CD14-positive monocyte (primary cell): ENCODE data around the gene PHACTR3. TPM values are rescaled to one million over a fixed set of nuclear protein-coding genes. Genes with fewer than 3 reads are reported as not detected.

ENCODE experiments used
- DNase-seq, 3 donors: peaks; one replicate each; pipeline ENCODE4 v3.0.0-alpha.2; 2011 to 2022
- H2AFZ ChIP-seq: 2 replicates; pipeline ENCODE4 v1.6.0; 2012; ENCODE audit warnings: mild to moderate bottlenecking, low read depth, low read length, inconsistent platforms; ENCODE audit not compliant: insufficient read depth, poor library complexity, severe bottlenecking
- H3K27ac ChIP-seq, 2 donors: 1 replicate in 1 of 2; 2 replicates in 1 of 2; pipeline ENCODE4 v1.5.1; 2012 to 2013; ENCODE audit warnings: low read length in 2 of 2, control low read depth in 1 of 2, inconsistent platforms in 1 of 2, low read depth in 1 of 2, mild to moderate bottlenecking in 1 of 2
- H3K27me3 ChIP-seq, 2 donors: one replicate each; pipeline versions ENCODE4 v1.6.0 to v1.6.1; 2011 to 2013; ENCODE audit warnings: low read length in 2 of 2; ENCODE audit not compliant: control insufficient read depth in 2 of 2, insufficient read depth in 2 of 2
- H3K36me3 ChIP-seq, 2 donors: replicated peaks in 1 of 2; 1 replicate in 1 of 2; 2 replicates in 1 of 2; pipeline versions ENCODE4 v1.5.1 to v1.6.1; 2012 to 2013; ENCODE audit warnings: low read length in 2 of 2, control low read depth in 1 of 2, inconsistent platforms in 1 of 2, mild to moderate bottlenecking in 1 of 2; ENCODE audit not compliant: insufficient read depth in 2 of 2, control insufficient read depth in 1 of 2
- H3K4me1 ChIP-seq, 2 donors: 1 replicate in 1 of 2; 2 replicates in 1 of 2; pipeline versions ENCODE4 v1.5.1 to v1.6.1; 2012 to 2013; ENCODE audit warnings: low read length in 2 of 2, control low read depth in 1 of 2, inconsistent platforms in 1 of 2, mild to moderate bottlenecking in 1 of 2, moderate library complexity in 1 of 2; ENCODE audit not compliant: insufficient read depth in 2 of 2, control insufficient read depth in 1 of 2
- H3K4me2 ChIP-seq: replicated peaks from 2 replicates; pipeline ENCODE3; 2012; ENCODE audit warnings: low read length, moderate library complexity, mild to moderate bottlenecking; ENCODE audit not compliant: poor library complexity, severe bottlenecking; ENCODE audit errors: extremely low read depth
- H3K4me3 ChIP-seq, 3 experiments: fragments of 200-600 bp in 1 of 3; sonication (generic) in 1 of 3; replicated peaks in 1 of 3; 1 replicate in 2 of 3; 2 replicates in 1 of 3; pipeline ENCODE4 v1.5.1; 2011 to 2013; ENCODE audit warnings: low read length in 3 of 3, mild to moderate bottlenecking in 3 of 3, control low read depth in 2 of 3, low read depth in 2 of 3, inconsistent platforms in 1 of 3, moderate library complexity in 1 of 3
- H3K79me2 ChIP-seq: 2 replicates; pipeline ENCODE4 v1.6.0; 2012; ENCODE audit warnings: mild to moderate bottlenecking, control low read depth, inconsistent platforms, low read length, moderate library complexity; ENCODE audit not compliant: insufficient read depth
- H3K9ac ChIP-seq: 2 replicates; pipeline ENCODE4 v1.6.0; 2017; ENCODE audit warnings: low read length, mild to moderate bottlenecking; ENCODE audit not compliant: insufficient read depth, poor library complexity, severe bottlenecking
- H3K9me3 ChIP-seq, 2 donors: replicated peaks in 1 of 2; 1 replicate in 1 of 2; 2 replicates in 1 of 2; pipeline versions ENCODE4 v1.5.1 to v1.6.1; 2012 to 2013; ENCODE audit warnings: low read length in 2 of 2, control low read depth in 1 of 2; ENCODE audit not compliant: control insufficient read depth in 1 of 2, insufficient read depth in 1 of 2
- H4K20me1 ChIP-seq: 2 replicates; pipeline ENCODE4 v1.6.0; 2012; ENCODE audit warnings: mild to moderate bottlenecking, low read length, control low read depth, moderate library complexity; ENCODE audit not compliant: insufficient read depth
- H3K27ac Mint-ChIP-seq, 7 donors: one replicate each; pipeline ENCODE4 v1.8.0; 2020; ENCODE audit warnings: mild to moderate bottlenecking in 7 of 7, mixed read lengths in 7 of 7, moderate library complexity in 6 of 7, inconsistent platforms in 2 of 7
- H3K27me3 Mint-ChIP-seq, 3 donors: one replicate each; pipeline ENCODE4 v1.8.0; 2021 to 2022; ENCODE audit warnings: low read depth in 3 of 3, mild to moderate bottlenecking in 3 of 3, mixed read lengths in 3 of 3, moderate library complexity in 3 of 3, inconsistent platforms in 1 of 3
- H3K36me3 Mint-ChIP-seq, 2 donors: one replicate each; pipeline ENCODE4 v1.8.0; 2020; ENCODE audit warnings: mixed read lengths in 2 of 2, inconsistent platforms in 1 of 2, mild to moderate bottlenecking in 1 of 2
- H3K4me1 Mint-ChIP-seq: one replicate; pipeline ENCODE4 v1.8.0; 2020; ENCODE audit warnings: mild to moderate bottlenecking, mixed read lengths
- H3K4me3 Mint-ChIP-seq, 2 donors: one replicate each; pipeline ENCODE4 v1.8.0; 2020; ENCODE audit warnings: mild to moderate bottlenecking in 2 of 2, mixed read lengths in 2 of 2, moderate library complexity in 1 of 2
- H3K9me3 Mint-ChIP-seq, 7 donors: one replicate each; pipeline ENCODE4 v1.8.0; 2020 to 2022; ENCODE audit warnings: mixed read lengths in 7 of 7, mild to moderate bottlenecking in 6 of 7, moderate library complexity in 6 of 7, inconsistent platforms in 2 of 7
- CTCF ChIP-seq: fragments of 200-600 bp; IDR thresholded peaks from one replicate; pipeline ENCODE4 v1.8.0; 2022; ENCODE audit warnings: antibody characterized with exemption, mild to moderate bottlenecking
- WGBS: methylation state at CpG from one replicate; pipeline ENCODE4 v1.1.5; 2013; ENCODE audit warnings: missing lambda C conversion rate; ENCODE audit not compliant: insufficient coverage; 5-methylcytosine and 5-hydroxymethylcytosine counted together
- intact Hi-C, 2 donors: fragments of 100-400 bp; cut with micrococcal nuclease; formaldehyde crosslinking; loops; one replicate each; pipeline versions ENCODE4 v1.15.0 to v1.15.1; 2023
- polyA plus RNA-seq, 3 donors: library from polyadenylated mRNA; depleted of rRNA in 1 of 3; unstranded in 2 of 3; stranded (reverse) in 1 of 3; fragments of 300-500 nt in 2 of 3; fragments of >200 nt in 1 of 3; fragmentation: Illumina TruSeq in 2 of 3; gene quantifications; 1 replicate in 2 of 3; 2 replicates in 1 of 3; pipeline ENCODE4 v1.2.3, GENCODE V29; 2012 to 2021

The PHACTR3 gene
- polyA plus RNA-seq, 3 donors: 0.11 to 0.17 TPM; not detected in 1

- no peak overlapping the region for H3K27ac Mint-ChIP-seq
- peaks cover 4 to 13% (median 9%) of the 10 kb centered on the region in 3 donors for H3K27me3 Mint-ChIP-seq
- Histone ChIP-seq H3K4me1 (no peaks in the 10 kb centered on the region), H3K9ac (no peak overlapping the region), H3K36me3 (no peaks in the 10 kb centered on the region), H2AFZ (no peak overlapping the region), H3K79me2 (no peaks in the 10 kb centered on the region), H3K4me2 (no peak overlapping the region), H3K9me3 (peaks cover 10 to 15% of the 10 kb centered on the region in 2 donors), H3K27me3 (no peaks in the 10 kb centered on the region), H4K20me1 (no peaks in the 10 kb centered on the region), H3K4me3 (no peak overlapping the region), H3K27ac (no peak overlapping the region)
- peaks cover 5 to 21% (median 12%) of the 10 kb centered on the region in 7 donors for H3K9me3 Mint-ChIP-seq
- TF ChIP-seq CTCF: no peak
- intact Hi-C loops: no loop called here
- 89% methylated on average over 9 of the region's 12 CpGs for WGBS
- no peaks in the 10 kb centered on the region for H3K36me3 Mint-ChIP-seq
- no peak for DNase-seq
- H3K4me3 Mint-ChIP-seq: no peak overlapping the region
- no peaks in the 10 kb centered on the region for H3K4me1 Mint-ChIP-seq
Measured at GRCh38 chr20:59643615-59644061, 39.3 kb downstream of the PHACTR3 start.

GRCh38 chr20:59644371-59644939, 40.1 kb downstream of the PHACTR3 start:
- H3K27me3 Mint-ChIP-seq: peaks cover 7 to 10% (median 9%) of the 10 kb centered on the region in 3 donors
- Histone ChIP-seq H3K27ac (no peak overlapping the region), H3K79me2 (no peaks in the 10 kb centered on the region), H3K9ac (no peak overlapping the region), H3K36me3 (no peaks in the 10 kb centered on the region), H3K4me2 (no peak overlapping the region), H3K9me3 (peaks cover 10 to 15% of the 10 kb centered on the region in 2 donors), H4K20me1 (no peaks in the 10 kb centered on the region), H3K4me3 (no peak overlapping the region), H3K4me1 (no peaks in the 10 kb centered on the region), H2AFZ (no peak overlapping the region), H3K27me3 (no peaks in the 10 kb centered on the region)
- H3K36me3 Mint-ChIP-seq: no peaks in the 10 kb centered on the region
- peaks cover 5 to 19% (median 12%) of the 10 kb centered on the region in 7 donors for H3K9me3 Mint-ChIP-seq
- no peak overlapping the region for H3K27ac Mint-ChIP-seq
- intact Hi-C loops: no loop called here
- no peak overlapping the region for H3K4me3 Mint-ChIP-seq
- WGBS: 80% methylated on average over 3 of the region's 10 CpGs
- H3K4me1 Mint-ChIP-seq: no peaks in the 10 kb centered on the region
- no peak for TF ChIP-seq CTCF
- no peak for DNase-seq
